ENCODE results near the gene MRPL51.

Gene MRPL51

DNA sequence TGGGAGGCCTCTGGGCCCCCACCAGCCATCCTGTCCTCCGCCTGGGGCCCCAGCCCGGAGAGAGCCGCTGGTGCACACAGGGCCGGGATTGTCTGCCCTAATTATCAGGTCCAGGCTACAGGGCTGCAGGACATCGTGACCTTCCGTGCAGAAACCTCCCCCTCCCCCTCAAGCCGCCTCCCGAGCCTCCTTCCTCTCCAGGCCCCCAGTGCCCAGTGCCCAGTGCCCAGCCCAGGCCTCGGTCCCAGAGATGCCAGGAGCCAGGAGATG, 40.5 kb upstream of the MRPL51 start:
- TF ChIP-seq ZBTB7A (IDR thresholded peaks at IDR 0.05; ENCODE audit: low read depth) (no peak), CREB1 (IDR thresholded peaks at IDR 0.05; ENCODE audit: low read depth) (0 out of 2 replicates have a peak, but pooled peaks have one; percentile 42), TAF1 (IDR thresholded peaks at IDR 0.05; ENCODE audit: low read depth) (no peak), FOXM1 (IDR thresholded peaks at IDR 0.05; ENCODE audit: borderline replicate concordance, low read depth) (no peak), RAD21 (IDR thresholded peaks at IDR 0.05; ENCODE audit: low read depth) (no peak)
- TF ChIP-seq, protein P1, sequence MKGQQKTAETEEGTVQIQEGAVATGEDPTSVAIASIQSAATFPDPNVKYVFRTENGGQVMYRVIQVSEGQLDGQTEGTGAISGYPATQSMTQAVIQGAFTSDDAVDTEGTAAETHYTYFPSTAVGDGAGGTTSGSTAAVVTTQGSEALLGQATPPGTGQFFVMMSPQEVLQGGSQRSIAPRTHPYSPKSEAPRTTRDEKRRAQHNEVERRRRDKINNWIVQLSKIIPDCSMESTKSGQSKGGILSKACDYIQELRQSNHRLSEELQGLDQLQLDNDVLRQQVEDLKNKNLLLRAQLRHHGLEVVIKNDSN (IDR thresholded peaks at IDR 0.05): no peak

DNA sequence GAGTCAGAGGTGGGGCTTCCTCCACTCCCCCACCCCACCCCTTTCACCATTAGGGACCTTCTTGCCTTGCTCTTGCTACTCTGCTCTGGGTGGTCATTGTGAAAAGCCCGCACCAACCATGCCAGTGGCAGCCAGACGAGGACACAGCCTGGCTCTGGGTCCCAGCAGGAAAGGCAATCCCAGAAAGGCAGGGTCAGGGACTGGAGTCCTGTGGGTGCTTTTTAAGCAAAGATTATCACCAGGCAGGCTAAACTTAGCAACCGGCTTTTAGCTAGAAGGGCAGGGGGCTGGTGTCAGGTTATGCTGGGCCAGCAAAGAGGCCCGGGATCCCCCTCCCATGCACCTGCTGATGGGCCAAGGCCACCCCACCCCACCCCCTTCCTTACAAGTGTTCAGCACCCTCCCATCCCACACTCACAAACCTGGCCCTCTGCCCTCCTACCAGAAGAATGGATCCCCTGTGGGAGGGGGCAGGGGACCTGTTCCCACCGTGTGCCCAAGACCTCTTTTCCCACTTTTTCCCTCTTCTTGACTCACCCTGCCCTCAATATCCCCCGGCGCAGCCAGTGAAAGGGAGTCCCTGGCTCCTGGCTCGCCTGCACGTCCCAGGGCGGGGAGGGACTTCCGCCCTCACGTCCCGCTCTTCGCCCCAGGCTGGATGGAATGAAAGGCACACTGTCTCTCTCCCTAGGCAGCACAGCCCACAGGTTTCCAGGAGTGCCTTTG, 40.0 kb upstream of the MRPL51 start:
- no peak for TF ChIP-seq TAF1 (IDR thresholded peaks at IDR 0.05; ENCODE audit: low read depth)
- TF ChIP-seq, protein P1 (IDR thresholded peaks at IDR 0.05): no peak
- TF ChIP-seq TEAD4 (IDR thresholded peaks at IDR 0.05): no peak
- peak; percentile 44 for TF ChIP-seq NFIC (IDR thresholded peaks at IDR 0.05)
- TF ChIP-seq TCF12 (IDR thresholded peaks at IDR 0.05; ENCODE audit: low read depth): no peak
- no peak for TF ChIP-seq RAD21 (IDR thresholded peaks at IDR 0.05; ENCODE audit: low read depth)
- no peak for TF ChIP-seq FOXM1 (IDR thresholded peaks at IDR 0.05; ENCODE audit: borderline replicate concordance, low read depth)
- TF ChIP-seq EP300 (IDR thresholded peaks at IDR 0.05; ENCODE audit: borderline replicate concordance): no peak
- TF ChIP-seq, protein P2, sequence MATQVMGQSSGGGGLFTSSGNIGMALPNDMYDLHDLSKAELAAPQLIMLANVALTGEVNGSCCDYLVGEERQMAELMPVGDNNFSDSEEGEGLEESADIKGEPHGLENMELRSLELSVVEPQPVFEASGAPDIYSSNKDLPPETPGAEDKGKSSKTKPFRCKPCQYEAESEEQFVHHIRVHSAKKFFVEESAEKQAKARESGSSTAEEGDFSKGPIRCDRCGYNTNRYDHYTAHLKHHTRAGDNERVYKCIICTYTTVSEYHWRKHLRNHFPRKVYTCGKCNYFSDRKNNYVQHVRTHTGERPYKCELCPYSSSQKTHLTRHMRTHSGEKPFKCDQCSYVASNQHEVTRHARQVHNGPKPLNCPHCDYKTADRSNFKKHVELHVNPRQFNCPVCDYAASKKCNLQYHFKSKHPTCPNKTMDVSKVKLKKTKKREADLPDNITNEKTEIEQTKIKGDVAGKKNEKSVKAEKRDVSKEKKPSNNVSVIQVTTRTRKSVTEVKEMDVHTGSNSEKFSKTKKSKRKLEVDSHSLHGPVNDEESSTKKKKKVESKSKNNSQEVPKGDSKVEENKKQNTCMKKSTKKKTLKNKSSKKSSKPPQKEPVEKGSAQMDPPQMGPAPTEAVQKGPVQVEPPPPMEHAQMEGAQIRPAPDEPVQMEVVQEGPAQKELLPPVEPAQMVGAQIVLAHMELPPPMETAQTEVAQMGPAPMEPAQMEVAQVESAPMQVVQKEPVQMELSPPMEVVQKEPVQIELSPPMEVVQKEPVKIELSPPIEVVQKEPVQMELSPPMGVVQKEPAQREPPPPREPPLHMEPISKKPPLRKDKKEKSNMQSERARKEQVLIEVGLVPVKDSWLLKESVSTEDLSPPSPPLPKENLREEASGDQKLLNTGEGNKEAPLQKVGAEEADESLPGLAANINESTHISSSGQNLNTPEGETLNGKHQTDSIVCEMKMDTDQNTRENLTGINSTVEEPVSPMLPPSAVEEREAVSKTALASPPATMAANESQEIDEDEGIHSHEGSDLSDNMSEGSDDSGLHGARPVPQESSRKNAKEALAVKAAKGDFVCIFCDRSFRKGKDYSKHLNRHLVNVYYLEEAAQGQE (IDR thresholded peaks at IDR 0.05; ENCODE audit: low read depth): no peak
- no peak for TF ChIP-seq EGR1 (IDR thresholded peaks at IDR 0.05)
- TF ChIP-seq YY1 (IDR thresholded peaks at IDR 0.05; ENCODE audit: low read depth): no peak; the same call in 1 of the 2 replicates
- TF ChIP-seq, protein P3, sequence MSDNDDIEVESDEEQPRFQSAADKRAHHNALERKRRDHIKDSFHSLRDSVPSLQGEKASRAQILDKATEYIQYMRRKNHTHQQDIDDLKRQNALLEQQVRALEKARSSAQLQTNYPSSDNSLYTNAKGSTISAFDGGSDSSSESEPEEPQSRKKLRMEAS (IDR thresholded peaks at IDR 0.05): peak; percentile 33; the same call in 1 of the 2 replicates
- TF ChIP-seq CEBPB (IDR thresholded peaks at IDR 0.05): no peak
- peak; percentile 17; the same call in 1 of the 2 replicates for TF ChIP-seq ZBTB7A (IDR thresholded peaks at IDR 0.05; ENCODE audit: low read depth)
- no peak for TF ChIP-seq CREB1 (IDR thresholded peaks at IDR 0.05; ENCODE audit: low read depth)

DNA sequence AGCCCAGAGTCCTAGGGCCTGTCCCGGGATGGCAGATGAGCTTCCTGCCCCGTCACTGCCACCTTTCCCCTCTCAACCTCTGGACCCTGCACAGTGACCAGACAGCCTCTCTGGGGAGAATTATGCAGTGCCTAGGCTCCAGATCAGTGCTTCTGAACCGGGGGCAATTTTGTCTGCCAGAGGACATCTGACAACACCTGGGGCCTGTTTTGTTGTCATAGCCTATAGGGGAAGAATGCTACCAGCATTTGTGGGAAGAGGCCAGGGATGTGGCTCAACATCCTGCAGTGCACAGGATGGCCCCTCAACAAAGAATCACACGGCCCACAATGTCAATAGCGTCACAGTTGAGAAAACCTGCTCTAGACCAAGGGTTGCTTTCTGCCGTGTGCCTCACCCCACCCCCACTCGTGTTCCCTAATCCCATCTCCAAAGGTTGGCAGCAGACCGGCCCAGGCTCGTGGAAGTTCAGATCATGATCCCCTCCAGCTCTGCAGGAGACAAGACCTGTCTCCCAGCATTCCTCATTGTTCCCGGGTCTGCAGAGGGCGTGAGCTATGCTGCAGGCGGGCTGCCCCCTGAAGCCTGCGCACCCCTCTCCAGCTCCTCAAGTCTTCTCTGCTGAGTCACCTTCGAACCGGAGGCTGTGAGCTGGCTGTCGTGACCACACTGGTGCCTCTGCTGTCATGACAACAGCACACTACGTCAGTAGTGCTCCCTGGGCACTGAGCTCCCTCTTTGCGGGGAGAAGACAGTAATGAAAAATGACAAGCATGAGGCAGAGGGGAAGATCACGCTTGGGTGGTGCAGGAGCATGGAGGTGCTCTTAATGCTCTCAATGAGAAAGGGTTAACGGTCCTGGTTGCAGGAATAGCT, 39.2 kb upstream of the MRPL51 start:
- TF ChIP-seq EP300 (IDR thresholded peaks at IDR 0.05; ENCODE audit: borderline replicate concordance) (peak; percentile 37; the same call in 1 of the 2 replicates), ZBTB7A (IDR thresholded peaks at IDR 0.05; ENCODE audit: low read depth) (peak; percentile 34; the same call in 1 of the 2 replicates), TEAD4 (IDR thresholded peaks at IDR 0.05) (peak; percentile 25; the same call in 1 of the 2 replicates), NFIC (IDR thresholded peaks at IDR 0.05) (peak; percentile 19; the same call in 1 of the 2 replicates), RAD21 (IDR thresholded peaks at IDR 0.05; ENCODE audit: low read depth) (no peak), YY1 (IDR thresholded peaks at IDR 0.05; ENCODE audit: low read depth) (0 out of 2 replicates have a peak, but pooled peaks have one; percentile 17), CEBPB (IDR thresholded peaks at IDR 0.05) (no peak), TCF12 (IDR thresholded peaks at IDR 0.05; ENCODE audit: low read depth) (peak; percentile 51; the same call in 1 of the 2 replicates)
- TF ChIP-seq, protein P1 (IDR thresholded peaks at IDR 0.05): no peak
- TF ChIP-seq, protein P3 (IDR thresholded peaks at IDR 0.05): peak; percentile 35
- TF ChIP-seq, protein P2 (IDR thresholded peaks at IDR 0.05; ENCODE audit: low read depth): no peak

DNA sequence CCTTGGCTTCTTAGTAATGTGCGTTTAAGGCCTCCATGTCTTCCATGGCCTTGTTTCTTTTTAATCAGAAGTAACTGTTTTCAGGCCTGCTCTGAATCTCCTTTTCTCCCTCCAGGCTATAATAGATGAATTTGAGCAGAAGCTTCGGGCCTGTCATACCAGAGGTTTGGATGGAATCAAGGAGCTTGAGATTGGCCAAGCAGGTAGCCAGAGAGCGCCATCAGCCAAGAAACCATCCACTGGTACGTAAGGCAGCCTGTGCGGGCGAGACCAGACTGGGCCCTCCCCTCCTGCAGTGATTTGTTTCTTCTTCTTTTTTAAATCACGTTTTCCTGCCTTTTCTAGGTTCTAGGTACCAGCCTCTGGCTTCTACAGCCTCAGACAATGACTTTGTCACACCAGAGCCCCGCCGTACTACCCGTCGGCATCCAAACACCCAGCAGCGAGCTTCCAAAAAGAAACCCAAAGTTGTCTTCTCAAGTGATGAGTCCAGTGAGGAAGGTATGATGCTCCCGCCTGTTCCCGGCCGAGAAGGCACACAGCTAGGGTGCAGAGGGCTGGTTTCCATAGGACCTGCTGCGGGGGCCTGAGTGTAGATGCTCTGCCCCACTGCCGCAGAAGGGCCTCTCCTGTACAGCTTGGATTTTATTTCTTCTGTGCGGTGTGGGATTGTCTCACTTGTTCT, 37.7 kb upstream of the MRPL51 start:
- TF ChIP-seq, protein P1 (IDR thresholded peaks at IDR 0.05): no peak
- TF ChIP-seq TCF12 (IDR thresholded peaks at IDR 0.05; ENCODE audit: low read depth) (no peak), TEAD4 (IDR thresholded peaks at IDR 0.05) (no peak), RAD21 (IDR thresholded peaks at IDR 0.05; ENCODE audit: low read depth) (no peak), ZBTB7A (IDR thresholded peaks at IDR 0.05; ENCODE audit: low read depth) (no peak), TAF1 (IDR thresholded peaks at IDR 0.05; ENCODE audit: low read depth) (no peak), YY1 (IDR thresholded peaks at IDR 0.05; ENCODE audit: low read depth) (no peak), NFIC (IDR thresholded peaks at IDR 0.05) (no peak), CEBPB (IDR thresholded peaks at IDR 0.05) (no peak), FOXM1 (IDR thresholded peaks at IDR 0.05; ENCODE audit: borderline replicate concordance, low read depth) (no peak), CREB1 (IDR thresholded peaks at IDR 0.05; ENCODE audit: low read depth) (no peak), EP300 (IDR thresholded peaks at IDR 0.05; ENCODE audit: borderline replicate concordance) (no peak)
- TF ChIP-seq, protein P3 (IDR thresholded peaks at IDR 0.05): no peak
- TF ChIP-seq, protein P2 (IDR thresholded peaks at IDR 0.05; ENCODE audit: low read depth): no peak

All from Ishikawa (cell line).